Measurements from ENCODE around the gene ZC3H13.

Gene ZC3H13

DNA sequence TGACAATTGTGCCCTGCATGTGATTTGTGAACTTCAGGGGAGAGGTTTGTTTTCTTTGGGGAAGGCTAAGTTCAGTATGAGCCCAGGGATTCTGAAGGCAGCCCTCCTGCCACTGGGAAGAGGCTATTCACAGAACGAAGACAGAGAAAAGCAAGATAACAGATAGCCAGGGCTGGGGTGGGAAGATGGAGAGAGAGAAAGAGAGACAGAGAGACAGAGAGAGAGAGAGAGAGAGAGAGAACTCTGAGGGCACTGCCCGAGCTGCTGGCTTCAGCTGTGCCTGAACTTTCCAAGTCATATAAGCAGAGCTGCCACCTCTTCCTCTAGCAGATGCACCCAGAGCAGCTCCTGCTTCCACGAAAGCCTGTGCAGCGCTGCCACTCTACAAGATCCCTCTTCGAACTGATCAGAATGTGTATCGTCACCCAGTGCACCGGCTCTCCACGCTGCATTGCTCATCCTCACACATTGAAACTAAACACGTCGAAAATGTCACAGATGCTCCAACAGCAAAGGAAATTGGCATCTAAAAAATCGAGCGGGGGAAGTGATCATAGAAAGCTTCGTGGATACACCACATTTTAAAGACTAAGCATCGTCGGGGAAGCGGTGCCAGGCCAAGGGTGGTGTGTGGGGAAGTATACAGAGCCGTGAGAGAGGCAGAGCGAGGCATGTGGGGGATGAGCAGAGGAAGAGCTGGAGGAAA lies 119.2 kb downstream of the ZC3H13 start:
- no peak for DNase-seq

DNA sequence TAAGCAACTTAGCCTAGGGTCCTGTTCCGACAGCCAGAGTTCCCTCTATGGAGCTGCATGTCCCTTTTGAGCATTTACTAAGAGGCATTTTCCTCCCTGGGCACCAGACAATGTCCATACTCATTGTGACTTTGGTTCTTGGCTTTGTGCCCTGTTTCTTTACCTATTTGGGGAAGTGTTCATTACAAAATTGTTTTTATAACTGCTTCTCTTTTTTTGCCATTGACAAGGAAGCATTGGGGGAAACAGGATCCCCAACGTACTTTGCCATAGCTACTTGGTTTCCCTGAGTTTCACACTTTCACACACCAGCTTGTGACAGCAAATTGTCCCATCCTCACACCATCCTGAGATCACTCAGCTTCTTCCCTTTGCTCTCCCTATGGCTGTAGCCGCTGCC lies 119.9 kb downstream of the ZC3H13 start:
- DNase-seq = no peak

DNA sequence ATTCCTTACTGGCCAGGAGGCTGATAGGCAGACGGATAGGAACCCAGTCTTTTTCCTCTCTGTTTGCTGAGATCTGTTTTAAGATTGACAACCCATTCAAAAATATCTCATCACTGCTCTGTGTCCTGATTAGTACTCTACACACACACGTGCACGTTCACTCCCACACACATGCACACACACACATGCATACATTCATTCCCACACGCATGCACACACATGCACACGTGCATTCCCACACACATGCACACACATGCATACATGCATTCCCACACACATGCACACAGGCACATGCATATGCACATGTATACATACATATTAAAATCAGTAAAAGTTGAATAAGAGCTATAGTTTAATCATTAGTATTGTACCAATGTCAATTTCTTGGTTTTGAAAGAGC lies 120.4 kb downstream of the ZC3H13 start:
- DNase-seq = no peak

DNA sequence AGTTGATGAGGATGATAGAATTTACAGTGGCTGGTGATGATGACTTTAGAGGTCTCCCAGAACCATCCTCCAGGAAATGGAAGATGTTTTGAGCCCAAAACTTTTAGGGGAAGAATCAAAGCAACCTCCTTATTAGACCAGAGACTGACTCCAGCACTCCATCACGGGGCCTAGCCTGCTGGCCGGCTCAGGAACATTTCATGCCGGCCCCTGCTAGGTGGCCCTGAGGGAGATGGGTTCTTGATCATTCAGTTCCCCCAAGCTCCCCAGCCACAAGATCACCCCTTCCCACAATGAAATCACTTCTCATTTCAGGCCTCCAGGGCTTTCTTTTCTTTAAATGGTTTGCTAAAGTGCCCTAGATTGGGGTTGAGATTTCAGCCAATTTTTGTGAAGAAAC lies 121.3 kb downstream of the ZC3H13 start:
- DNase-seq = no peak

DNA sequence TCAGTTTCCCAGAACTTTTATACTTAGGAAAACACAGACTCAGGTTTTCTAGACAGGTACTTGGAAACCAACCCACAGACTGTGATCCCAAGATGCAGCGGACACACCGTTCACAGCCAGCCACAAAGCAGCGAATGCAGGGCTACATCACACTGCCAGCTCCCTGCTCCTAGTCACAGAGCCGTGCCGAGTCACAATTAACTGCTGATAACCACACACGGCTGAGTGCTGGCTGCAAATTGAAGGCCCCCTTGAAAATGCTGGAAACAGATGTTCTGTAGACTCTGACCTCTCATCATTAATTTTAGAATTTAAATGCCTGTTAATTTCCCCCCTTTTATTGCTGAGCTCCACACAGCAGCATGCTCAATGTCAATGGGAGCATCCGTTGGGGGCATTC lies 122.4 kb downstream of the ZC3H13 start:
- DNase-seq = no peak

DNA sequence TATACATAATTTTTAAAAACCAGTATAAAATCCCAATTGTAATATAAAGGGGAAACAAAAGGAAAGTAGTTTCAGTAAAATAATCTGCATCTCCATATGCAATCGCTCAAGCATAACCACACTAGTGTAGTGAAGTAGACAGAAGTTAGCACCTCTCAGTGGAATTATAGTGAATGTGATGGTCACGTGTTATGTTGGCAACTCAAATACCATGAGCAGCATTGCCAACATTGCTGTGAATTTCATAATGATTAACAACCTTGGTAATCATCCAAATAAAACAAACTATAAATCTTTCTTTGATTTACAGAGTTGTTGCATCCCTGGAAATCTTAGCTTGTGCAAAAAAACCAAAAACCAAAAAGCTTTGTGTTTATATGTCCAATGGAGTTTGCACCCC lies 123.7 kb downstream of the ZC3H13 start:
- no peak for DNase-seq

DNA sequence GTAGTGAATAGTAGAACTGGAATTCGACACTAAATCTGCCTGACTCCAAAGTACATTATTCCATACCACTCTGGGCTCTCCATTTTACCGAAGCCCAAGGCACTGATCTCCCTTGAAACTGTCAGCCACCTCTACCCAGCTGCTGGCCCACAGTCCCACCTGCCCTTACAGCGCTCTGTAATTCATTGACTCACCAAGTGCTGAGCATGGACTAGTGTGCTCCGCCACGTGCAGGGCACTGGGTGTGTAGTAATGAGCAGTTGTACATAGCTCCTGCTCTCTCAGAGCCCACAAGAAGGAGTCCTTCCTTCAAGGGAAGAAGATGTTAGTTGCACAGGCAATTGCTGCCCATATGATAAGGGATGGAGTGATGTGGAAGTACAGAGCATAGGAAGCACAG lies 124.4 kb downstream of the ZC3H13 start:
- DNase-seq = no peak

DNA sequence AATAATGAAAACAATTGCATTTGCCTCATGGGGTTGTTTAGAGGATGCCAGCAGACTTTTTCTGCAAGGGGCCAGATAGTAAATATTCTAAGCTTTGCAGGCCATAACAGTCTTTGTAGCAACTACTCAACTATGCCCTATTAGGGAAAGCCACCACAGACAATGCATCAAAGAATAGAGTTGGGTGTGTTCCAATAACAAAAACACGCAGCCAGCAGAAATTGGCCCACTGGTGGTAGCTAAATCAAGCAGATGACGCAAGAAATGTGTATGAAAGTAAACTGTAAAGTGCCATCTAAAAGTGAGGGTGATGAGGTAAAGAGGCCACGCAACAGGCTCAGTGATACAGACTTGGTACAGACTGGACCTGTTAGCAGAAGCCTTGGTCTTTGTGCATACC lies 125.8 kb downstream of the ZC3H13 start:
- no peak for DNase-seq

DNA sequence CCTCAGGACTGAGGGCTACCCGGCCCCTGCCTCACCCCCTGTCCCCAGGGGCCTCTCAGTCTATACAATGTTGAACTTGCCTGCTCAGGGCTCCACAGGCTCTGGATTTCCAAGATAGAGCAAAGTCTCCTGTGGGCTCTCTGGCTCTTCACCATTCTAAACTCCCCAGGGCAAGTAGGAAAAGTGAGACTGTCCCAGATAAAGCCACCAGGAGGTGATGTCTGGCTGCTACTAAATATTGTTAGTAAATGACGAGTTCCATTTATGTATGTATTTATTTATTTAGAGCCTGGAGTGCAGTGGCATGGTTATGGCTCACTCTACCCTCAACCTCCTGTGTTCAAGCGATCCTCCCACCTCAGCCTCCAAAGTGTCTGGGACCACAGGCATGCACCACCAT lies 127.4 kb downstream of the ZC3H13 start:
- no peak for DNase-seq

DNA sequence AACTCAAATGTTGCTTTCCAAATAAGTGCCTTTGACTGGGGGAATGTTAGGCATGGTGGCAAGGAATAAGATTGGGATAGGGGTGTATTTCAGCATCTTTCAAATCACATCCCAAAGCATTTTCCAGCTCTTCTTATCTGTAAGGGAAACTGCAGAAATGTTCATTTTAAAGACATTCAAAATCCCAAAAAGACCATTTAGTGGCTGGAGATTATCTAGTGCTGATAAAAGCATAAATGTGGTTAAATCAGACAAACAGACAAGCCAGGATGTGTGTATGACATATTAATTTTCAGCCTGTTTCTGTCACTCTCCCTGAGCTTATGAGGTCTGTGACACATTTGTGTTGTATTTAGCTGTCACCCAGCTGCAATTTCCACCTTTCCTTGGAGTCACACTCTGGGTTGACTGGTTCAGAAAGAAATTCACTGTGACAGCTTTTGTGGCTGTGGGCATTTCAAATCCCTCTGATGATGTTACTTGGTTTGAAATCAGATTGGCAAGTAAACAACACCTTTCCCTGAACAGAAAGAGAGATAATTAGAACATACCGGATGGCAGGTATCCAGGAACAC lies 131.3 kb downstream of the ZC3H13 start:
- DNase-seq = no peak

DNA sequence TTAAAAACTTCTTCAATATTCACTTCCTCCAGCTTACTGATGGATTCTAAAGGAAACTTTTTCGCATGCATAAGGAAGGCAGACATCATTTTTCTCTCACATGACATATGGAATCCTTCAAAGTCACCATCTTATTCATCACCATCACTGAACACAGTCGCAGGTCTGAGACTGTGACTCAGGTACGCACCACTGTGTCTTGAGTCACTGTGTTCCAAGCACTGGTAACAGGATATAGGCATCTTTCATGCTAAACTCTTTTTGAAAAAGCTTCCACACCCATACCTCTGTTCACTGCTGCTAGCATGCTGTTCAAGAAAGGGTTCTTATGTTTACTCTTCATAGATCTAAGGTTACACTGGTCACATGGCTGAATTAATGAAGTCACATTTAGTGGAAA lies 133.9 kb downstream of the ZC3H13 start:
- no peak for DNase-seq

DNA sequence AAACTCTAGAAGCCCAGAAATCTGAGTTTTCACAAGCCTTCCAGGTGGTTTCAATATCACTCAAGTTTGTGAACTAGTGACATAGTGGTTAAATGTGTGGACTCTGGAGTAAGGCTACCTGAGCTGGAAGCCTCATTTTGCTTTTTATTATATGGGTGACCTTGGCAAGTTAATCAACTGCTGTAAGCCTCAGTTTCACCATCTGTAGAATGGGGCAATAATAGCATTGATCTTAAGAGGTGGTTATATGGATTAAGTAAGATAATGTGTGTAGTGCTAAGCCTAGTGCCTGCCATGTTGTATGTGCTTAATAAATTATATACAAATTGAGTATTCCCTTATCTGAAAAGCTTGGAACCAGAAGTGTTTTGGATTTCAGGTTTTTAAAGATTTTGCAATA lies 135.5 kb downstream of the ZC3H13 start:
- no peak for DNase-seq

DNA sequence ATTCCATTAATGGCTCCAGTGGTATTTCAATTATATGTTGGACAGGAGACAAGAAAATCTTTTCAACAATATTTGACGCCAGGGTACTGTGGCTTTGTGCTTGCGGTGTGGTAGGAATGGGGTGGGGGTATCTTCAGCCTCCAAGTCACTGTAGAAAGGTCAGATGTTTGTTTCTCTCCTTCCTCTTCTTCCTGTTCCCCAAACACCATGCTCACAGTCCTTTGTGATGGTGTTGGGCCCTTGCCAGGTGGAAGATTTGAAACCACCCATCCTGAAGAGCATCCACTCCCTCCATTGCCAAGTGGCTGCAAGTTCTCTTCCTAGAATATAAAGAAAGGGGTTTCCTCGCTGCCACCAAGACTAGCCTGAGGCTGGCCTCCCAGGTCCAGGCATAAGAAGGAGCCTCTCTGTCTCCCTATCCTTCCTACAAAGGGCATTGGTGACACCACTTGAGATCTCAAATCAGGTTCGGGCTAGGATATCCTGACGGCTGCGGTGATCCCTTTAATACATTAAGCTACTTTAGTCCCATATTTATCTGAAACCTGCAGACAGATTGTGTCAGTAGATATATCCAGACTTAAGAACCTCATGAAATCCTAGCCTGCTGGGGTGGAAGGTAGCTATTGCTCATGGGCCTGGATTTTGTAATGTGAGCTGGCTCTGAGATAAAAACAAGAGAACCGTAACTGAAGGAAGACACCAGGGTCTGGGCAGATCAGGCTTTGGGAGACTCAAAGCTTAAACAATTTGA lies 136.7 kb downstream of the ZC3H13 start:
- DNase-seq = no peak

DNA sequence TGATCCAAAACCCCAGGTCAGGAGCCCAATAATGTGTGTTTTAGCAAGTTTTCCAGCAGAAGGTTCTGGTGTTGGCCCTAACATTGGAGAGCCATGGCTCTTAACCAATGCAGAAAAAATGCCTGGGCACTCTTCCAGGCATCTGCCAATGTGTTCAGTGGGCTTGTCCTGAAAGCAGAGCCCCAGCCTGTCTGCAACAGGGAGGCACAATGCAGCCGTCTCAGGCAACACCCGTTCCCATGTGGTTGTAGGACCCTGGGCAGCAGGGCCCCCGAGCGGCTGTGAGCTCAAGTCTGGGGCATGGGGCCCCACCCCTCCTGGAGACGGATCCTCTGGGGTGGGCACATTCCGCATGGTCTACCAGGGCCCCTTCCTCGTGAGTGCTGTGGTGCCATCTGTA lies 142.9 kb downstream of the ZC3H13 start:
- no peak for DNase-seq

DNA sequence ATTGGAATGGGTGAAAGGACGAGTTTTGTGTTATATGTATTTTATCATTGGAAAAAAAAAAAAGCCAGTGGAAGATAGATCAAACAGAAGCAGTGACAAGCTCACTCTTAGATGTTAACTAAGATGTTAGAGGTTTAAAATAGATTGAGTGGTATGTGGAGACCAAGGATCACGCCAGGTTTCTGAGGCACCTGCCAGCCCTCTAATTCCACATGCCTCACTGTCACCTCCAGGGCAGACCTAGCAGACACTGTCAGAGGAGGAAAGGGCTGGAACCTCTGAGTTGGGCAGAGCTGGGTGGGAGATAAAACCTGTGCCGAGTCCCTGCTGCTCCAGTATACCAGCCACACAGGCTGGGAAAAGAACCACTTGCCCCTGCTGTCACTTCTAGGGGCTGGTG lies 143.5 kb downstream of the ZC3H13 start:
- no peak for DNase-seq

DNA sequence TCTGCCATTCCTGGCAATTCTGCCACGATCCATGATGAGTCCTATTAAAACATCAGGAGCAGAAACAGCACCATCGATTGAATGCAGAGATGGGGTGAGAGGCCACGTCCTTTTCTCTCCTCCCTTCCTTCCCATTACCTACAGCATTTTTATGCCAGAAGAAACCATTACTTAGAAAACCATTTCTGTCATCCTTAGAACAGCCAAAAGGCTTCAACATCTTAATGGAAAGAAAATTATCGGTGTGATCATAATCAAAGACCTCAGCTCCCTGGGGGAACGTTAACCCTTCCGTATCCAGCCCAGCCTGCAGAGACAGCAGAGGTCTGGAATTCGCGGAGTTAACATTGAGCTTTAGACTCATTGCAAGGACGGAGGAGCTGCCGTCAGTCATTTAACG lies 145.0 kb downstream of the ZC3H13 start:
- no peak for DNase-seq

Data from activated CD4-positive, alpha-beta T cell treated with anti-CD3 and anti-CD28 coated beads for 4 hours (primary cell).